ENCODE results near the gene TMED10. TPM values are rescaled to one million over a fixed set of nuclear protein-coding genes. Genes with fewer than 3 reads are reported as not detected.
A peak's percentile ranks its signal among the peaks of the same experiment; 100 is the strongest.

The TMED10 gene
- total and polyA plus RNA-seq, 2 of the 13 experiments (the other 11 are each of a cell fraction or from before 2014, with no cell fraction given), result 311 to 377 TPM

- TF ChIP-seq ZNF710 (CRISPR knock-in tag; IDR thresholded peaks at IDR 0.05; ENCODE audit: borderline replicate concordance), result no peak
- TF ChIP-seq ZSCAN31 (CRISPR knock-in tag; IDR thresholded peaks at IDR 0.05; ENCODE audit: low read depth), result no peak
- no peak for TF ChIP-seq LCORL (IDR thresholded peaks at IDR 0.05)
- no peak for TF ChIP-seq LCORL (CRISPR knock-in tag; IDR thresholded peaks at IDR 0.05)
- TF ChIP-seq ZNF660 (CRISPR knock-in tag; IDR thresholded peaks at IDR 0.05; ENCODE audit: borderline replicate concordance, low read depth), result no peak
- no peak for TF ChIP-seq JUNB (CRISPR knock-in tag; IDR thresholded peaks at IDR 0.05; ENCODE audit: borderline replicate concordance)
- TF ChIP-seq ASH2L (IDR thresholded peaks at IDR 0.05; ENCODE audit: insufficient read length, low read depth, low read length), result peak; percentile 32
- TF ChIP-seq ZNF160 (CRISPR knock-in tag; IDR thresholded peaks at IDR 0.05), result no peak
- TF ChIP-seq FOXM1 (CRISPR knock-in tag; IDR thresholded peaks at IDR 0.05), result no peak
- TF ChIP-seq HNRNPL (IDR thresholded peaks at IDR 0.05; ENCODE audit: low read depth, low read length), result no peak
- TF ChIP-seq SP2 (CRISPR knock-in tag; IDR thresholded peaks at IDR 0.05), result no peak
- TF ChIP-seq SOX5 (CRISPR knock-in tag; IDR thresholded peaks at IDR 0.05; ENCODE audit: borderline replicate concordance), result peak; percentile 59; the same call in 1 of the 2 replicates
- 0 out of 2 replicates have a peak, but pooled peaks have one; percentile 9 for TF ChIP-seq ZNF574 (CRISPR knock-in tag; IDR thresholded peaks at IDR 0.05)
- TF ChIP-seq DMTF1 (CRISPR knock-in tag; IDR thresholded peaks at IDR 0.05), result no peak
- no peak for TF ChIP-seq SOX13 (IDR thresholded peaks at IDR 0.05)
- peak in 1 of 2 experiments; percentile 66; a peak in 2 of 4 replicates for TF ChIP-seq SOX13 (CRISPR knock-in tag; conservative IDR thresholded peaks at IDR 0.05 in 1 of 2, IDR thresholded peaks at IDR 0.05 in 1 of 2)
- no peak for TF ChIP-seq ISL2 (CRISPR knock-in tag; IDR thresholded peaks at IDR 0.05)
- no peak for TF ChIP-seq HES4 (CRISPR knock-in tag; IDR thresholded peaks at IDR 0.05; ENCODE audit: borderline replicate concordance)
- no peak for TF ChIP-seq ZNF850 (CRISPR knock-in tag; conservative IDR thresholded peaks at IDR 0.05)
- 0 out of 2 replicates have a peak, but pooled peaks have one; percentile 49 for TF ChIP-seq ZNF350 (CRISPR knock-in tag; IDR thresholded peaks at IDR 0.05; ENCODE audit: borderline replicate concordance, low read depth)
- TF ChIP-seq REXO4 (CRISPR knock-in tag; IDR thresholded peaks at IDR 0.05; ENCODE audit: borderline replicate concordance), result no peak
- TF ChIP-seq ZNF891 (CRISPR knock-in tag; IDR thresholded peaks at IDR 0.05), result 0 out of 2 replicates have a peak, but pooled peaks have one; percentile 21
- TF ChIP-seq CHD2 (IDR thresholded peaks at IDR 0.05; ENCODE audit: low read depth, low read length), result no peak
Observed at GRCh38 chr14:75147423-75148071, 28.9 kb downstream of the TMED10 start (continued).
